Left colon (tissue), 2 donors: Measurements from ENCODE around the gene PRDM2. TPM values are rescaled to one million over a fixed set of nuclear protein-coding genes. Genes with fewer than 3 reads are reported as not detected.

Experiments used
- ATAC-seq: fragments of 200-7000 bp; cut with Tn5 transposase; one replicate; pipeline ENCODE4 v1.9.1; 2020; ENCODE audit warnings: mild to moderate bottlenecking, moderate library complexity
- DNase-seq, 2 donors: peaks; one replicate each; pipeline ENCODE4 v3.0.0-alpha.2; 2020
- intact Hi-C, 2 donors: fragments of 100-400 bp; cut with DNase I in 1 of 2; cut with micrococcal nuclease in 1 of 2; formaldehyde crosslinking; loops; one replicate each; pipeline versions ENCODE4 v1.11.2 to v1.14.0; 2022; cut with DNase I, micrococcal nuclease
- total RNA-seq, 2 donors: library from RNA; stranded (reverse); fragmentation: NEBNext Ultra II Directional; extraction: Animal tissue kit (Norgen Biotek cat#: 25700); gene quantifications; one replicate each; pipeline ENCODE4 v1.2.1, GENCODE V29; 2021
- donor health status: DM: no; HTN: no; CAD: no.
- donor health status: DM: yes; HTN: yes; CAD: no.

PRDM2 gene
- total RNA-seq, 2 donors from 2014 or later, result 33.3 to 33.8 TPM

DNA sequence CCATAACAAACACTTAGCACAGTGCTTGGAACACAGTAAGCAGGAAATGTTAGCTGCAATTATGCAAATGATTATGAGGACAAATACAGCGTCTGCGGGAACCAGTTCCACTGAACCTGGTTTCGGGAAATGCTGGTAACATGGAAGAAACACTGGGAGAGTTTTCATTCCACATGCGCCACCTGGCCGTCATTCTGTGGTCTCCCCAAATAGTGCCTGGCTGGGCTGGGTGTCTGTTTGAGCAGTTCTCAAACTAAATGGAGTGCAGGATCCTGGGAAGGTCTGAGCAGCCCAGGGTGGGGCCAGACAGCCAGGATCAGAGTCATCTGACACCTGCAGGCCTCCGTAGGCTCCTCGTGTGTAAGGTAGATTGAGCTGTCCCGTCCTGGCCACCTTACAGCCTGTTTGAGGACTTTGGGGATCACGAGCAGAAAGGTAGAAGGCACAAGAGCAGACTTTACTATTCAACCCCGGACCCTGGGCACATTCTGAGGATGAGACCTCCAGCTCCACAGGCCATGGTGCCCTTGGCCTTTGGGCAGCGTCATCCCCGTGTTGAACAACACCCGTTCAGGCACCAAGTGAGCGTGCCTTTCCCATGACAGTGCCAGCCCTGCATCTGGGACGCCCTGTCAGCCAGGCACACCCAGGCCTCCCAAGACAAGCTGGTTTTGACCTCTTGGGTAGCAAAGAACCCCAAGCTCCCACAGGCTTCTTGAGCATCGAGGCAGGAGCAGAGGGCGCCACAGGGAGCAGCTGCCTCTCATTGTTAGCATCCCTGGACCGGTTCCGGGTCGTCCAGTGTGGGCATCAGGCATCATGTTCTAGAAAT is 101.9 kb downstream of the PRDM2 start:
- DNase-seq, result peak; percentile 59 to 68
- intact Hi-C loops, result no loop called here
- ATAC-seq, result peak; percentile 74

DNA sequence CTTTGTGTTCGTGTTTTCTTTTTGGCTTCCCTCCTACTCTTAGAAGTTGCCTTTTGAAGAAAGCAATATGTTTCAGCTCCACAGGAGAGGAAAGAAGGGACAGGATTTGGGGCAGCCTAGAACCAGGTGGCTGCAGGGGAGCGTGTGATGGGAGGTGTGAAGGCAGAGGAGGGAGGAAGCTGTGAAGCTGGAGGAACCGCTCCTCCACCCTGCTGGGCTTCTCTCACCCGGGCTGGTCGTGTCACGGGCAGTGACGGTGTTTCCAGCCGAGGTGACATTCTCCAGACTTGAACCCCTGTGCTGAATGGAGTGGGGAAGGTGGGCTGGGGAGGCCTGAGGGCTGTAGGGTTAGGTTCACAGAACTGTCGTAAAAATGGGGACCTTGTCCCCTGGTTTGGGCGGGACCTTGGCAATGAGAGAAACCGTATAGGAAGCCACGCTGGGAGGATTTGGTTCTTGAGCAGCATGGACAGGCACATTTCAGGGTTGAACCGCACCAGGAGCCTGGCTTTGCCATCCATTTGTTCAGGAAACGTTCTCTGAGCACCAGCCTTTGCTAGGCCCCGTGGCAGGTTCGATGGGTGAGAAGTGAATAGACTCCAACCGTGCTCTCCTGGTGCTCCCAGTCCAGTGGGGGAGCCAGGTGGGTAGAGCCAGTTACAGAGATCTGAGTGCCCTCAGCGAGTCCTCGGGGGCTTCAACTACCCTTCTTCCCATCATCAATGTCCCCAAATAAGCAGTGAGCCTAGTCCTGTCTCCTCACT is 103.0 kb downstream of the PRDM2 start:
- intact Hi-C loops, result no loop called here
- no peak for DNase-seq
- no peak for ATAC-seq

GRCh38 chr1:13803546-13804239 is 103.7 kb downstream of the PRDM2 start:
- DNase-seq (no peak), ATAC-seq (no peak)
- intact Hi-C loops, result no loop called here

GRCh38 chr1:13804240-13804633 is 104.2 kb downstream of the PRDM2 start:
- intact Hi-C loops, result no loop called here
- no peak for ATAC-seq
- DNase-seq, result no peak

DNA sequence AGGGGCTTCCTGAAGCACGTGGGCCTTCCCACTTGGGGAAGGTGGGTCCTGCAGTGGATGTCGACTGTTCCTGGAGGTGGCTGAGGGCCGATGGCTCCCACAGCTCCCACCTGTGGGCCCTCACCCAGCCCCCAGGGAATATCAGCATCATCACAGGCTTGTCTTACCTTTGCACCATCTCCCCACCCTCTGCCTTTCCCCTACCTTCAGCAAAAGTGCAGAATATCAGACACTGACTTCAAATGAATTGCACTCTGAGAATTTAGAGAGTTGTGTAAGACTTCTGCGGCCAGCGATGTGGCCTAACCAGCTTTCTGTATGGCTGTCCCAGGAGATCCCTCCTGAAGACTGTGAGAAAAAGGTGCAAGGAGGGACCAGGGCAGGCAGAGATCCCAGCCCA is 105.4 kb downstream of the PRDM2 start:
- intact Hi-C loops, result no loop called here
- DNase-seq (no peak), ATAC-seq (no peak)

DNA sequence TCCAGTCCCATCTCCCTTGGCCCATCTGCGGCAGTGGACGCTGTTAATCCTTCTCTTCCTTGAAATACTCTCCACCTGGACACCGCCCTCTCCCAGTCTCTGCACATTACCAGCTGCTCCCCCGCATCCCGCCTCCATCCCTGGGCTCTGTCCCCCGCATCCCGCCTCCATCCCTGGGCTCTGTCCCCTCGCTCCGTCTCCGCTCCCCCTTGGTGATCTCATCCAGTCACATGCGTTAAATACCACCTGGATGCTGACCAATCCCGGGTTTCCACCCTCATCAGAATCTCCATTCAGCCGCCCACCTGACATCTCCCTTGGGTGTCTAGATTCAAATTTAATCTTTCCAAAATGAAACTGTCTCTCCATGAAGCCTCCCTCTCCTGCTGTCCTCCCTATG is 106.1 kb downstream of the PRDM2 start:
- DNase-seq (no peak), ATAC-seq (no peak)
- intact Hi-C loops, result no loop called here

- intact Hi-C loops, result no loop called here
- peak; percentile 62 for ATAC-seq
- peak in 1 of 2 donors; percentile 59 for DNase-seq
Observed at GRCh38 chr1:13807209-13807608, 107.2 kb downstream of the PRDM2 start.

- no peak for DNase-seq
- no peak for ATAC-seq
- intact Hi-C loops, result no loop called here
Observed at GRCh38 chr1:13808729-13809131, 108.7 kb downstream of the PRDM2 start.

- no peak for DNase-seq
- ATAC-seq, result peak; percentile 30
- intact Hi-C loops, result loop anchor here in 1 of 2 donors (10.0 kb wide), 1 partner anchor 145 kb away; no protein-coding TSS in a partner anchor
Observed at GRCh38 chr1:13809461-13810159, 109.6 kb downstream of the PRDM2 start.

- ATAC-seq (peak; percentile 62), DNase-seq (no peak)
- intact Hi-C loops, result loop anchor here in 1 of 2 donors (10.0 kb wide), 1 partner anchor 148 kb away; no protein-coding TSS in a partner anchor
Observed at GRCh38 chr1:13812456-13813397, 112.7 kb downstream of the PRDM2 start.

GRCh38 chr1:13813398-13814012 is 113.5 kb downstream of the PRDM2 start:
- intact Hi-C loops, result loop anchor here in 1 of 2 donors (10.0 kb wide), 1 partner anchor 149 kb away; no protein-coding TSS in a partner anchor
- DNase-seq, result no peak
- no peak for ATAC-seq

GRCh38 chr1:13814131-13814530 is 114.1 kb downstream of the PRDM2 start:
- ATAC-seq (no peak), DNase-seq (no peak)
- intact Hi-C loops, result loop anchor here in 1 of 2 donors (10.0 kb wide), 1 partner anchor 149 kb away; no protein-coding TSS in a partner anchor

DNA sequence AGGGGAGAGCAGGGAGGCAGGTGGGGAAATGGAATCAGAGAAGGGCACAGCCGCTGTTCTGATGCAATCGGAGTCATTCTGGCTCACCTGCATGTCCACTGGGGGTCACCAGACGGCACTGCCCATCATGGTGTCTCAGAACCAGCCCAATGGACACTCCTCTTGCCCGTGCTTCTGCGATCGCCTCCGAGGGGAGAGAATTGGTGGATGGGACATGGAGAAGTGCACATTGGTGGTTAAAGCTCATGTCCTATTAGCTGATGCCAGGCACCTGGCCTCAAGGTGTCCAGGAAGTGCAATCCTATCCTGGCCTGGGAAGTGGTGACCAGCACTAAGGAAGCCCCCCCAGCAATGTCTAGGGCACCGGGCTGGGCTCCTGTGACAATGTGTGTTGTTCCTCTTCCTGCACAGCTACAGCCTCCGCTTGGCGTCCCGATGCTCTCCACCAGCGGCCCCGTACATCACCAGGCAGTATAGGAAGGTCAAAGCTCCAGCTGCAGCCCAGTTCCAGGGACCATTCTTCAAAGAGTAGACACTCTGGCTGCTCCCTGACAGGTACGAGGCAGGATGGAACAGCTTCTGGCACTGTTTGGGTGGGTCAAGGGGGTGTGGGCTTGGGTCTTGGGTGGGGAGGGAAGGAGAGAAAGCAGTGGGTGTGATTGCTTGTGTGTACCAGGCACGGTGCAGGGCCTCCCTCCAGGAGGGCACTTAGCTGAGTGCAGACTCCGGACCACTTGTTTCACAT is 116.2 kb downstream of the PRDM2 start:
- intact Hi-C loops, result loop anchor here in 1 of 2 donors (10.0 kb wide), 1 partner anchor 151 kb away; no protein-coding TSS in a partner anchor
- DNase-seq, result no peak
- ATAC-seq, result no peak

- no peak for DNase-seq
- intact Hi-C loops, result loop anchor here in 1 of 2 donors (10.0 kb wide), 1 partner anchor 153 kb away; no protein-coding TSS in a partner anchor
- ATAC-seq, result no peak
Observed at GRCh38 chr1:13817906-13818305, 117.9 kb downstream of the PRDM2 start.

DNA sequence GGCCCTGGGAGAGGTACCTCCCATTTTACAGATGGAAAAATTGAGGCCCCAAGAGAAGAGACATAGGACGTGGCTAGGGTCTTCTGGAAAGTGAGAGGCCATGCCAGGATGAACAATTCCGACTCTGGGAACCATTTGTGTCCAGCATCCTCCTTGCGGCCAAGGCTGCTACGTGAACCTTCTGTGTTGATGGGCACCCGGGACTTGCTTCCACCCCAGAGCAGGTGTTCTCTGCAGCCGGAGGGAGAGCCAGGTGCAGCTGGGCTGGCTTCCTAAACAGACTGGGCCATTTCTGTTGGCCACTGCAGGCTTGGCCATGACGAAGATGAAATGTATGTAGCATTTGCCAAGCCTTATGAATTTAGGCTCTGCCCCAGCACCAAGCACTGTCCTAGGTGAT is 118.9 kb downstream of the PRDM2 start:
- DNase-seq, result no peak
- no peak for ATAC-seq
- intact Hi-C loops, result loop anchor here in 1 of 2 donors (10.0 kb wide), 1 partner anchor 154 kb away; no protein-coding TSS in a partner anchor

GRCh38 chr1:13819642-13820041 is 119.7 kb downstream of the PRDM2 start:
- intact Hi-C loops, result loop anchor here in 1 of 2 donors (10.0 kb wide), 1 partner anchor 155 kb away; no protein-coding TSS in a partner anchor
- no peak for ATAC-seq
- no peak for DNase-seq
